ENCODE results near the gene CDK5RAP1.

DNA sequence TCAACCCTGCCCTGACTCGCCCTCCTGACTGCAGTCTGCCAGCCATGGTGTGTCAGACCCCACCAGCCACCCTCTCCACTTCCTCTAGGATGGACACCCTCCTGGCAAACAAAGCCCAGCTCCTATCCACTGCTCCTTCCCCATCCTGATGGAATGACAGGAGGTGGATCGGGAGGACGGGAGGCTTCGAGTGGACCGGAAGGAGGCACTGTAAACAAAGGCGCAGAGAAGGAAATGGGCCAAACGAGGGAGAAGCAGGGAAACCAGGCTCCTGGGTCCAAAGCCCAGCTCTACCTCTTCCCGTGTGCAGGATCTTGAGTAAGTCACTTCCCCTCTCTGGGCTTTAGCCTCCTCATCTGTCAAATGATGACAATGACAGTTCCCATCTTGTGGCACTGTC, 78.1 kb downstream of the CDK5RAP1 start:
- TF ChIP-seq, protein P1, sequence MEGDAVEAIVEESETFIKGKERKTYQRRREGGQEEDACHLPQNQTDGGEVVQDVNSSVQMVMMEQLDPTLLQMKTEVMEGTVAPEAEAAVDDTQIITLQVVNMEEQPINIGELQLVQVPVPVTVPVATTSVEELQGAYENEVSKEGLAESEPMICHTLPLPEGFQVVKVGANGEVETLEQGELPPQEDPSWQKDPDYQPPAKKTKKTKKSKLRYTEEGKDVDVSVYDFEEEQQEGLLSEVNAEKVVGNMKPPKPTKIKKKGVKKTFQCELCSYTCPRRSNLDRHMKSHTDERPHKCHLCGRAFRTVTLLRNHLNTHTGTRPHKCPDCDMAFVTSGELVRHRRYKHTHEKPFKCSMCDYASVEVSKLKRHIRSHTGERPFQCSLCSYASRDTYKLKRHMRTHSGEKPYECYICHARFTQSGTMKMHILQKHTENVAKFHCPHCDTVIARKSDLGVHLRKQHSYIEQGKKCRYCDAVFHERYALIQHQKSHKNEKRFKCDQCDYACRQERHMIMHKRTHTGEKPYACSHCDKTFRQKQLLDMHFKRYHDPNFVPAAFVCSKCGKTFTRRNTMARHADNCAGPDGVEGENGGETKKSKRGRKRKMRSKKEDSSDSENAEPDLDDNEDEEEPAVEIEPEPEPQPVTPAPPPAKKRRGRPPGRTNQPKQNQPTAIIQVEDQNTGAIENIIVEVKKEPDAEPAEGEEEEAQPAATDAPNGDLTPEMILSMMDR (IDR thresholded peaks at IDR 0.05; ENCODE audit: low read depth, low read length) = no peak
- TF ChIP-seq EZH2phosphoT487 (IDR thresholded peaks at IDR 0.05; ENCODE audit: low read depth) = no peak

Measured in OCI-LY3 (cell line).